GM12891 (cell line): ENCODE results near the gene MICU1.

ENCODE experiments used
- PAX5 ChIP-seq: IDR thresholded peaks from 2 replicates; pipeline ENCODE4 v1.6.1; 2011; ENCODE audit warnings: low read length, moderate library complexity, mild to moderate bottlenecking; ENCODE audit not compliant: insufficient read depth, severe bottlenecking
- POLR2A ChIP-seq: IDR thresholded peaks from 2 replicates; pipeline ENCODE4 v1.6.1; 2011; ENCODE audit warnings: low read depth, low read length, control low read depth
- POLR2AphosphoS5 ChIP-seq: IDR thresholded peaks from 2 replicates; pipeline ENCODE4 v1.6.1; 2011; ENCODE audit warnings: low read depth, low read length, control low read depth
- POU2F2 ChIP-seq: IDR thresholded peaks from 2 replicates; pipeline ENCODE4 v1.6.1; 2011; ENCODE audit warnings: low read depth, mild to moderate bottlenecking, control low read depth, low read length, moderate library complexity
- SPI1 ChIP-seq: IDR thresholded peaks from 2 replicates; pipeline ENCODE4 v1.6.1; 2011; ENCODE audit warnings: low read depth, low read length, control low read depth
- TAF1 ChIP-seq: IDR thresholded peaks from 2 replicates; pipeline ENCODE4 v1.6.1; 2011; ENCODE audit warnings: low read depth, low read length, control low read depth

- TF ChIP-seq POLR2AphosphoS5: no peak
- no peak for TF ChIP-seq POLR2A
- no peak for TF ChIP-seq TAF1
- TF ChIP-seq SPI1: no peak
- no peak for TF ChIP-seq PAX5
- TF ChIP-seq POU2F2: no peak
These were observed 73.0 kb downstream of the MICU1 start for GRCh38 chr10:72552857-72553256.
